Subcutaneous abdominal adipose tissue (tissue), 5 donors: ENCODE measurements around the gene UQCRC1.

Experiments
- H3K27ac ChIP-seq: one replicate; pipeline ENCODE4 v1.7.0; 2013; ENCODE audit warnings: low read depth, mild to moderate bottlenecking, inconsistent platforms, low read length, moderate library complexity
- H3K27me3 ChIP-seq, 5 donors: one replicate each; pipeline ENCODE4 v1.7.0; 2013; ENCODE audit warnings: low read length in 5 of 5, inconsistent platforms in 1 of 5; ENCODE audit not compliant: control insufficient read depth in 5 of 5, insufficient read depth in 4 of 5
- H3K36me3 ChIP-seq, 5 donors: one replicate each; pipeline ENCODE4 v1.7.0; 2013; ENCODE audit warnings: low read length in 5 of 5; ENCODE audit not compliant: control insufficient read depth in 5 of 5, insufficient read depth in 5 of 5
- H3K4me1 ChIP-seq, 5 donors: one replicate each; pipeline ENCODE4 v1.7.0; 2013; ENCODE audit warnings: low read length in 5 of 5, mild to moderate bottlenecking in 3 of 5, moderate library complexity in 1 of 5; ENCODE audit not compliant: control insufficient read depth in 5 of 5, insufficient read depth in 5 of 5
- H3K4me3 ChIP-seq, 5 donors: one replicate each; pipeline ENCODE4 v1.7.0; 2013; ENCODE audit warnings: low read length in 5 of 5, low read depth in 1 of 5
- H3K9ac ChIP-seq, 5 donors: one replicate each; pipeline ENCODE4 v1.7.0; 2013; ENCODE audit warnings: low read length in 5 of 5, mild to moderate bottlenecking in 4 of 5, moderate library complexity in 3 of 5
- H3K9me3 ChIP-seq, 5 donors: one replicate each; pipeline ENCODE4 v1.7.0; 2013; ENCODE audit warnings: low read length in 5 of 5; ENCODE audit not compliant: control insufficient read depth in 5 of 5
- donor health status: healthy.
- donor health status: healthy.
- donor health status: healthy.
- donor health status: healthy.
- donor health status: healthy.

UQCRC1 gene

DNA sequence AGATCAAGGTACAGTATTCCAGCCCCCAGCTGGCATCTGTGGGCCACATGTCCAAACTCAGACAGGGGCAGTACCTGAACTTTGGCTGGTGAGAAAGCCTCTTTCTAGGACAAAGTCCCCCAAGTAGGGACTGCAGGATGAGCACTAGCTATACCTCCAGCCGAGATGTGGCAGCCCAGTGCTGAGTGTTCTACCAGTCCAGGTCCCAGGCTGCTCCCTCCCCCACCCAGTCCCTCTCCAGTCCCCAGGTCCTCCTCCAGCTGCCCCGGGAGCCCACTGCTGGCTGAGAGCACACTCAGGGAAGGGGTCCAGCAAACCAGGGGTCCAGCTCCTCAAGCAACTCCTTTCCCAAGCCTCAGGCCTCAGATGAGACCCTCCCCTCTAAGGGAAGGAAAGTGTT, 24.3 kb upstream of the UQCRC1 start:
- Histone ChIP-seq H3K27ac (no peak overlapping the region), H3K9me3 (no peaks in the 10 kb centered on the region), H3K4me3 (no peak overlapping the region), H3K27me3 (no peaks in the 10 kb centered on the region), H3K9ac (peak overlapping the region in 1 of 5 donors; percentile 83), H3K36me3 (peaks cover 0 to 46% (median 37%) of the 10 kb centered on the region in 5 donors), H3K4me1 (peaks cover 7 to 28% (median 25%) of the 10 kb centered on the region in 5 donors)

DNA sequence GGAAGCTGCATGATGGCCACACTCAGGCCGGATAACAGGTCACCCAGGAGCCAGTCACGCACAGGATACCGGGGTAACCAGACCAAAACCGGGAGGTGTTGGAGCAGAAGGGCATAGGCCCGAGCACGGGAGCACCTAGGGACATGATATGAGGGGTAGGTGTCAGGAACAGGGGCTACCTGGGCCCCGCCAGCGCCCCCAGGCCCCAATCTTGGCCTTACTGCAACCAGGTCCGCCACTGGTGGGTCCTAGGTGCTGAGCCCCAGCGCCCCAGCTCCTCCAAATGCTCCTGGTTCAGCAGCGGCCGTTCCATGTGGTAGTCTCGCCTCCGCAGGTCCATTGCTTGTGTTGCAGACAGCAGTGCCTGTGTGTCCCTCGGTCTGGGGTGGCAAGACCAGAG, 23.8 kb upstream of the UQCRC1 start:
- H3K4me3 ChIP-seq, result no peak overlapping the region
- H3K27ac ChIP-seq, result no peak overlapping the region
- no peak overlapping the region for H3K9ac ChIP-seq
- no peaks in the 10 kb centered on the region for H3K9me3 ChIP-seq
- no peaks in the 10 kb centered on the region for H3K27me3 ChIP-seq
- peaks cover 7 to 28% (median 25%) of the 10 kb centered on the region in 5 donors for H3K4me1 ChIP-seq
- H3K36me3 ChIP-seq, result peaks cover 0 to 51% (median 42%) of the 10 kb centered on the region in 5 donors

DNA sequence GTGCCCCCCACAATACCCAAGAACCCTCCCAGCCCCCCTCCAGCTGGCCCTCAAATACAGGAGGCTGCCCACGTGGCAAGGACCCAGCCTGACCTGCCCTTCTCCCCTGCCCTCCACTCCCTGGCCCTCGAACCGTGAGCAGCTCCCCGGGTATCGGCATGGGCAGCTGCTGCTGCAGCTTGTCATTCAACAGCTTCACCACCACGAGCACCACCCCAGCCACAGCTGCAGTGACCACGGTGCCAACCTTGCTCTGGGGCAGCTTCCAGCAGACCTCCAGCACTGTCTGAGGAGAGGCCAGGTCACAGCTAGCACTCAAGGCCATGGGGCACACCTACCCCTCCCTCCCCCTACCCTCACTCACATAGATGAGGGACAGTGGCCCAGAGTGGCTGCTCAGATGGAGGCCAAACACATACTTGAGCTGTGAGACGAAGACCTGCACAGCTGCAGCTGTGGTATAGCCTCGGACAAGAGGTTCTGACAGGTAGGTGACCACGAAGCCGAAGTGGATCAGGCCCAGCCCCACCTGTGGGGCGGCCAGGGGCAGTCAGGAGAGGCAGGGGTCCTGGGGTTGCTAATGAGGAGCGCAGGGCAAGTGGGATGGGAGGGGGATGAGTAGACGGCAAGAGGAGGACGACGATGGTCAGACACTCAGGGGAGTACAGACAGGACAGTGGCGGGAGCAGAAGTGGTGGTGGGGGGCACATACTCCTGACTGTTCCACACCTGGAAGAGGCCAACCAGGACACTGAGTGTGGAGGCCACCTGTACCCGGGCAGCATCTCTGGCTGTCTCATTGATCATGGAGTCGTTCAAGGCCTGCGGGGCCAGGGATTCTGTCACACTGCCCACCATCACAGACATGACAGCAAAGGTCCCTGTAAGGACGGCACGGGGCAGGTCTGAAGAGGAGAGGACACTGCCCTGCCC, 22.3 kb upstream of the UQCRC1 start:
- Histone ChIP-seq H3K9me3 (no peaks in the 10 kb centered on the region), H3K4me3 (no peak overlapping the region), H3K36me3 (peaks cover 0 to 66% (median 56%) of the 10 kb centered on the region in 5 donors), H3K4me1 (peaks cover 7 to 28% (median 25%) of the 10 kb centered on the region in 5 donors), H3K27me3 (no peaks in the 10 kb centered on the region), H3K9ac (no peak overlapping the region), H3K27ac (no peak overlapping the region)

DNA sequence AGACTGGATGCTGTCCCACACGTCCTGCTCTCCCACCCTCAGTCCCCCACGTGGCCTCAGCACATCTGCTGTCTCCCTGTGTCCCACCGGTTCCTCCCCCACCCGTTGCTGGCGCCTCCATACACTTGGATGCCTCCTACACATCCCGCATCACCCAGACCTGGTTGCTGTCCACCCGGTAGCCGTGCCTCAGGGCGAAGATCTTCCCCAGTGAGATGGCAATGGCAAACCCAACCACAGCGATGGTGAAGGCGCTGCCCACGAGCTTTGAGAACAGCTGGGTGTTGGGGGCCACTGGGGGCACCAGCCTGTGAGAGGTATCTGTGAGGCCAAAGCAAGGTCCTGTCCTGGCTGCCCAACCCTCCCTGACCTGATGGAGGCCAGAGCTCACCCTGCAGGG, 21.4 kb upstream of the UQCRC1 start:
- H3K36me3 ChIP-seq, result peaks cover 0 to 75% (median 66%) of the 10 kb centered on the region in 5 donors
- H3K4me1 ChIP-seq, result peaks cover 7 to 21% (median 17%) of the 10 kb centered on the region in 5 donors
- no peak overlapping the region for H3K4me3 ChIP-seq
- H3K27ac ChIP-seq, result no peak overlapping the region
- no peak overlapping the region for H3K9ac ChIP-seq
- H3K27me3 ChIP-seq, result no peaks in the 10 kb centered on the region
- no peaks in the 10 kb centered on the region for H3K9me3 ChIP-seq

DNA sequence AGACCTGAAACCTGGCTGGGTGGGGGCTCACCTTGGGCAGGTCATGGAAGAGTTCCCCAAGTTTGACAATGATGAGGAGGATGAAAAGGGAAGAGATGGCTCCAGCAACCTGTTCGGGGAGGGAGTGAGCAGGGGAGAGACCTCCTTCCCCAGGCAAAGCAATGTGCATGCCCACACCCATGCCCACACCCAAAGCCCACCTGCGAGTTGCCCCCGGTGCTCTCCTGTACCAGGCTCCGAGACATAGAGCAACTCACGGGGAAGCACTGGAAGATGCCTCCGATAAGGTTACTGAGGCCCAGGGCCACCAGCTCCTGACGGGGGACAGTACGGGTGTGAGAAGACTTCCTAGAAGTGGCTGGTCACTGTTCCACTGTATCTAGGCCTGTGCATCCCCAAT, 21.0 kb upstream of the UQCRC1 start:
- peaks cover 0 to 80% (median 70%) of the 10 kb centered on the region in 5 donors for H3K36me3 ChIP-seq
- no peak overlapping the region for H3K27ac ChIP-seq
- H3K9ac ChIP-seq, result no peak overlapping the region
- no peaks in the 10 kb centered on the region for H3K9me3 ChIP-seq
- no peak overlapping the region for H3K4me3 ChIP-seq
- peaks cover 7 to 16% (median 14%) of the 10 kb centered on the region in 5 donors for H3K4me1 ChIP-seq
- no peaks in the 10 kb centered on the region for H3K27me3 ChIP-seq

GRCh38 chr3:48629894-48630293, 20.4 kb upstream of the UQCRC1 start:
- Histone ChIP-seq H3K9me3 (no peaks in the 10 kb centered on the region), H3K9ac (no peak overlapping the region), H3K36me3 (peaks cover 0 to 85% (median 74%) of the 10 kb centered on the region in 5 donors), H3K27ac (no peak overlapping the region), H3K4me3 (no peak overlapping the region), H3K27me3 (no peaks in the 10 kb centered on the region), H3K4me1 (peaks cover 7 to 12% (median 11%) of the 10 kb centered on the region in 5 donors)

DNA sequence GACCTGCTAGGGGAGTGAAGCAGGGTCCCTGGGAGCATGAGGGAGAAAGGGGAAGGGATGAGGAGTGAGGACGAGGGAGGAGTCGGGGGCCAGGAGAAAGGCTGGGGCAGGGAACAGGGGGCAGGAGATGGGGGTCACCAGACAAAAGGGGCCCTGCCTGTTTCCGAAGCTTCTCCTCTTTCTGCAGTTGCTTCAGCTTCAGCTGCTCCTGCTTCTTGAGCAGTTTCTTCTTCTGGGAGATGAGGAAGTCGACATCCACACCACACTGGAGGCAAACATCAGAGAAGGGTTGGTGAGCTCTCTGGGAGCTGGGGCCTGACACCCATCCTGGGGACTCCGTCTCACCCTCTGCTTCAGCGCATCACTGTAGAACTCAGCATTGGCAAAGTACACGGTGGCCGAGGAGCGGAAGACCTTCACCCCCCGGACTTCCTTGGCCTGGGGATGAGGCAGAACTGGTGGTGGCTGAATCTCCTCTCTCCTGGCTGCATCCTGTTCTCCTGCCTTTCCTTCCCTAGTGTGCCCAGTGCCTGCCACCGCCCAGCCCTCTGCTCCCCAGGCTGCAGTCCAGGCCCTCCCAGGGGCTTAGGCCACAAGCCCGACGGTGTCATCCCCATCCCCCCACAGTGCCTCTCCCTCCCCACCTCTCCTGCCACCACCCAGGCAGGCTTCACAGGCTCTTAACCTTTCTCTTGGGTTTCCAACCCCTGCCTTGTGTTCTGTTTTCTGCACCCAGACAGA, 19.0 kb upstream of the UQCRC1 start:
- H3K36me3 ChIP-seq, result peaks cover 0 to 87% (median 76%) of the 10 kb centered on the region in 5 donors
- H3K4me3 ChIP-seq, result no peak overlapping the region
- no peaks in the 10 kb centered on the region for H3K4me1 ChIP-seq
- no peak overlapping the region for H3K27ac ChIP-seq
- H3K9ac ChIP-seq, result no peak overlapping the region
- no peaks in the 10 kb centered on the region for H3K27me3 ChIP-seq
- H3K9me3 ChIP-seq, result no peaks in the 10 kb centered on the region

GRCh38 chr3:48625600-48625999, 16.2 kb upstream of the UQCRC1 start:
- Histone ChIP-seq H3K27ac (no peak overlapping the region), H3K4me3 (no peak overlapping the region), H3K4me1 (no peaks in the 10 kb centered on the region), H3K36me3 (peaks cover 0 to 59% (median 55%) of the 10 kb centered on the region in 5 donors), H3K9me3 (no peaks in the 10 kb centered on the region), H3K27me3 (no peaks in the 10 kb centered on the region), H3K9ac (no peak overlapping the region)

GRCh38 chr3:48624767-48625166, 15.3 kb upstream of the UQCRC1 start:
- Histone ChIP-seq H3K9ac (no peak overlapping the region), H3K4me3 (no peak overlapping the region), H3K27ac (no peak overlapping the region), H3K9me3 (no peaks in the 10 kb centered on the region), H3K36me3 (peaks cover 0 to 51% (median 46%) of the 10 kb centered on the region in 5 donors), H3K27me3 (no peaks in the 10 kb centered on the region), H3K4me1 (no peaks in the 10 kb centered on the region)
